ENCODE measurements around the gene SLC37A1. TPM values are rescaled to one million over a fixed set of nuclear protein-coding genes. Genes with fewer than 3 reads are reported as not detected.

SLC37A1 gene
- total and polyA plus RNA-seq, 9 donors: 2.2 to 6.9 (median 2.9) TPM

- DNase-seq: peak; percentile 72
- 83% methylated on average over 11 of the region's 16 CpGs for WGBS (ENCODE audit: insufficient coverage)
- H3K36me3 ChIP-seq (ENCODE audit: control insufficient read depth, insufficient read depth, low read length): no peaks in the 10 kb centered on the region
- no peaks in the 10 kb centered on the region for H3K27me3 ChIP-seq (ENCODE audit: control insufficient read depth, insufficient read depth, low read length)
- peaks cover 11% of the 10 kb centered on the region for H3K9me3 ChIP-seq (replicated peaks; ENCODE audit: control insufficient read depth, low read depth, low read length)
- H3K4me1 ChIP-seq (ENCODE audit: control insufficient read depth, insufficient read depth, low read length): peaks cover 28% of the 10 kb centered on the region
- H3K4me3 ChIP-seq (ENCODE audit: low read length): no peak overlapping the region
- peak overlapping the region; percentile 83 for H3K27ac ChIP-seq (ENCODE audit: low read length)
Observed at GRCh38 chr21:42580793-42581321, 67.2 kb downstream of the SLC37A1 start.

GRCh38 chr21:42581336-42581992 lies 67.8 kb downstream of the SLC37A1 start:
- Histone ChIP-seq H3K9me3 (replicated peaks; ENCODE audit: control insufficient read depth, low read depth, low read length) (peaks cover 5% of the 10 kb centered on the region), H3K4me3 (ENCODE audit: low read length) (no peak overlapping the region), H3K27ac (ENCODE audit: low read length) (peak overlapping the region; percentile 83), H3K27me3 (ENCODE audit: control insufficient read depth, insufficient read depth, low read length) (no peaks in the 10 kb centered on the region), H3K4me1 (ENCODE audit: control insufficient read depth, insufficient read depth, low read length) (peaks cover 28% of the 10 kb centered on the region), H3K36me3 (ENCODE audit: control insufficient read depth, insufficient read depth, low read length) (no peaks in the 10 kb centered on the region)
- peak; percentile 75 for DNase-seq
- WGBS (ENCODE audit: insufficient coverage): 64% methylated on average over 8 of the region's 13 CpGs

- Histone ChIP-seq H3K4me1 (ENCODE audit: control insufficient read depth, insufficient read depth, low read length) (peaks cover 28% of the 10 kb centered on the region), H3K36me3 (ENCODE audit: control insufficient read depth, insufficient read depth, low read length) (no peaks in the 10 kb centered on the region), H3K27me3 (ENCODE audit: control insufficient read depth, insufficient read depth, low read length) (no peaks in the 10 kb centered on the region), H3K4me3 (ENCODE audit: low read length) (no peak overlapping the region), H3K9me3 (replicated peaks; ENCODE audit: control insufficient read depth, low read depth, low read length) (peaks cover 3% of the 10 kb centered on the region), H3K27ac (ENCODE audit: low read length) (peak overlapping the region; percentile 83)
- peak; percentile 71 for DNase-seq
- WGBS (ENCODE audit: insufficient coverage): 63% methylated on average over 13 of the region's 17 CpGs
Observed at GRCh38 chr21:42581993-42582786, 68.5 kb downstream of the SLC37A1 start.

GRCh38 chr21:42582787-42583476 lies 69.3 kb downstream of the SLC37A1 start:
- Histone ChIP-seq H3K9me3 (replicated peaks; ENCODE audit: control insufficient read depth, low read depth, low read length) (no peaks in the 10 kb centered on the region), H3K36me3 (ENCODE audit: control insufficient read depth, insufficient read depth, low read length) (no peaks in the 10 kb centered on the region), H3K27me3 (ENCODE audit: control insufficient read depth, insufficient read depth, low read length) (no peaks in the 10 kb centered on the region), H3K4me1 (ENCODE audit: control insufficient read depth, insufficient read depth, low read length) (peaks cover 28% of the 10 kb centered on the region), H3K4me3 (ENCODE audit: low read length) (no peak overlapping the region), H3K27ac (ENCODE audit: low read length) (peak overlapping the region; percentile 83)
- WGBS (ENCODE audit: insufficient coverage): 90% methylated on average over 22 of the region's 22 CpGs
- DNase-seq: no peak

- WGBS (ENCODE audit: insufficient coverage): 74% methylated on average over 14 of the region's 20 CpGs
- H3K27ac ChIP-seq (ENCODE audit: low read length): no peak overlapping the region
- no peaks in the 10 kb centered on the region for H3K36me3 ChIP-seq (ENCODE audit: control insufficient read depth, insufficient read depth, low read length)
- peaks cover 26% of the 10 kb centered on the region for H3K4me1 ChIP-seq (ENCODE audit: control insufficient read depth, insufficient read depth, low read length)
- H3K4me3 ChIP-seq (ENCODE audit: low read length): no peak overlapping the region
- H3K9me3 ChIP-seq (replicated peaks; ENCODE audit: control insufficient read depth, low read depth, low read length): no peaks in the 10 kb centered on the region
- no peak for DNase-seq
- no peaks in the 10 kb centered on the region for H3K27me3 ChIP-seq (ENCODE audit: control insufficient read depth, insufficient read depth, low read length)
Observed at GRCh38 chr21:42583477-42584295, 70.0 kb downstream of the SLC37A1 start.

- no peaks in the 10 kb centered on the region for H3K27me3 ChIP-seq (ENCODE audit: control insufficient read depth, insufficient read depth, low read length)
- no peaks in the 10 kb centered on the region for H3K9me3 ChIP-seq (replicated peaks; ENCODE audit: control insufficient read depth, low read depth, low read length)
- peaks cover 26% of the 10 kb centered on the region for H3K4me1 ChIP-seq (ENCODE audit: control insufficient read depth, insufficient read depth, low read length)
- no peak overlapping the region for H3K4me3 ChIP-seq (ENCODE audit: low read length)
- WGBS (ENCODE audit: insufficient coverage): 84% methylated on average over 11 of the region's 11 CpGs
- no peaks in the 10 kb centered on the region for H3K36me3 ChIP-seq (ENCODE audit: control insufficient read depth, insufficient read depth, low read length)
- H3K27ac ChIP-seq (ENCODE audit: low read length): no peak overlapping the region
- DNase-seq: no peak
Observed at GRCh38 chr21:42584296-42584641, 70.6 kb downstream of the SLC37A1 start.

- Histone ChIP-seq H3K27ac (ENCODE audit: low read length) (no peak overlapping the region), H3K4me3 (ENCODE audit: low read length) (no peak overlapping the region), H3K9me3 (replicated peaks; ENCODE audit: control insufficient read depth, low read depth, low read length) (no peaks in the 10 kb centered on the region), H3K27me3 (ENCODE audit: control insufficient read depth, insufficient read depth, low read length) (no peaks in the 10 kb centered on the region), H3K4me1 (ENCODE audit: control insufficient read depth, insufficient read depth, low read length) (peaks cover 23% of the 10 kb centered on the region), H3K36me3 (ENCODE audit: control insufficient read depth, insufficient read depth, low read length) (no peaks in the 10 kb centered on the region)
- no peak for DNase-seq
- no CpG with 5 or more reads among the region's 10 CpGs for WGBS (ENCODE audit: insufficient coverage)
Observed at GRCh38 chr21:42585881-42586280, 72.2 kb downstream of the SLC37A1 start.

GRCh38 chr21:42586406-42586805 lies 72.8 kb downstream of the SLC37A1 start:
- no peak overlapping the region for H3K4me3 ChIP-seq (ENCODE audit: low read length)
- H3K4me1 ChIP-seq (ENCODE audit: control insufficient read depth, insufficient read depth, low read length): peaks cover 20% of the 10 kb centered on the region
- H3K27me3 ChIP-seq (ENCODE audit: control insufficient read depth, insufficient read depth, low read length): no peaks in the 10 kb centered on the region
- 87% methylated on average over 19 of the region's 19 CpGs for WGBS (ENCODE audit: insufficient coverage)
- H3K27ac ChIP-seq (ENCODE audit: low read length): no peak overlapping the region
- DNase-seq: no peak
- H3K36me3 ChIP-seq (ENCODE audit: control insufficient read depth, insufficient read depth, low read length): no peaks in the 10 kb centered on the region
- no peaks in the 10 kb centered on the region for H3K9me3 ChIP-seq (replicated peaks; ENCODE audit: control insufficient read depth, low read depth, low read length)

GRCh38 chr21:42587036-42587435 lies 73.4 kb downstream of the SLC37A1 start:
- Histone ChIP-seq H3K4me1 (ENCODE audit: control insufficient read depth, insufficient read depth, low read length) (peaks cover 14% of the 10 kb centered on the region), H3K9me3 (replicated peaks; ENCODE audit: control insufficient read depth, low read depth, low read length) (no peaks in the 10 kb centered on the region), H3K36me3 (ENCODE audit: control insufficient read depth, insufficient read depth, low read length) (no peaks in the 10 kb centered on the region), H3K27me3 (ENCODE audit: control insufficient read depth, insufficient read depth, low read length) (peaks cover 2% of the 10 kb centered on the region), H3K4me3 (ENCODE audit: low read length) (no peak overlapping the region), H3K27ac (ENCODE audit: low read length) (no peak overlapping the region)
- 69% methylated on average over 14 of the region's 15 CpGs for WGBS (ENCODE audit: insufficient coverage)
- no peak for DNase-seq

All from muscle of leg (tissue), 11 donors.